PC-9 (cell line): Measurements from ENCODE around the gene OXSR1.

Experiments used
- CTCF ChIP-seq: fragments of 200-600 bp; sonication (generic); conservative IDR thresholded peaks from 2 replicates; pipeline ENCODE4 v1.6.1; 2017; ENCODE audit warnings: mixed run types, antibody characterized with exemption, mild to moderate bottlenecking, moderate library complexity
- EZH2 ChIP-seq: fragments of 200-600 bp; sonication (generic); IDR thresholded peaks from 2 replicates; pipeline ENCODE4 v1.8.0; 2017; ENCODE audit warnings: antibody characterized with exemption, low read depth

- TF ChIP-seq EZH2 = no peak
- TF ChIP-seq CTCF = no peak
These were observed 27.6 kb upstream of the OXSR1 start for GRCh38 chr3:38137615-38138348.
